ENCODE measurements around the gene SGCG.
"Not testable (repeated sequence)": the region's sequence is repeated elsewhere in the genome, so short reads cannot be mapped to it uniquely, and the experiment has no call there.

SGCG gene

DNA sequence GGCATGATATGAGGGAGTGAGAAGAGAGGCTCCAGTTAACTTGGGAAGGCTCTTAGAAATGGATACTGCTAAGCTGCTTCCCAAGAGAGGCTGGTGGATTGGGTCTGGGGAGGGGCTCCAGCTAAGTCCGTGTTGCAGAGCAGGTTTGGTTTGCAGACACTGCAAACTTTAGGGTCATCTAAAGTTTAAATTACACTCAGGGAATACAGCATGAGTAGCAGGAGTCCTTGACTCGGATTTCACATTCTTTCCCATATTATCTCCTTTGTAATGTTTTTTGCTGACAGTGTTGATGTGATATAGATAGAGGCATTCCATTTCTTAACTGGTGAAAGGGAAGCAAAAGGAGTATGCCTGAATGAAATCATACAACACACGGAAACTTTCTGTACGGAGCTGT lies 31.9 kb downstream of the SGCG start:
- no peak for DNase-seq

DNA sequence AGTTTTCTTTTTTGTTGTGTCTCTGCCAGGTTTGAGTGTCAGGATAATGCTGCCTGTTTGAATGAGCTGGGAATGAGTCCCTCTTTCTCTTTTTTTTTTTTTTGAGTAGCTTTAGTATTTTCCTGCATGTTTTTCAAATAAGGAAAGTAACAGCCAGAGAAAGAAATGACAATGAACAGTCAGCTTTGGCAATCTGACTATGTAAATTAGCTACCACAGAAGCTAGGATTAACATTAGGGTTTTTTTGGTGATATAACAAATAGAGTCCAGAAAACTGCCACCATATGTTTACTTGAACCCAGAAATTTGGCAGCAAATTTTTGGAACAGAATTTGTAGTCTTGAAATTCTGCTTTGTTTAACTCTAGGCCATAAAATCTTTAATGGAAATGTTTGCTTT lies 50.5 kb downstream of the SGCG start:
- DNase-seq = no peak

DNA sequence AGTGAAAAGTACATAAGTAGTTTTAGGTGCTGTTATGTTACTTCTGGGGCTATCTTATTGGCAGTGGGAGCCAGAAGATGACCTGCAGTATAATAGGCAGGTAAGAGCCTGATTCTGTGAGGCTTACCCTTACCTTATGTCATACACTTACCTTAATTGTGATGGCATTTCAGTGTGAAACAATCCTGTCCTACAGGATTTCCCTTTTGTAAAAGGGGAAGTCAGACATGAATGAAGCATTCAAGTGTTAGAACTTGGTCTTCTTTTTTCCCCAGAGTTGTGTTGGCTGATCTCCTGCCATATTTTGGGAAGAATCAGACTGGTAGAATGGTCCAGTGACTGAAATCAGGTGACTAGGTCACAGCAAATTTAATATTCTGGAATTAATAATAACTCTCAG lies 55.2 kb downstream of the SGCG start:
- DNase-seq = no peak

DNA sequence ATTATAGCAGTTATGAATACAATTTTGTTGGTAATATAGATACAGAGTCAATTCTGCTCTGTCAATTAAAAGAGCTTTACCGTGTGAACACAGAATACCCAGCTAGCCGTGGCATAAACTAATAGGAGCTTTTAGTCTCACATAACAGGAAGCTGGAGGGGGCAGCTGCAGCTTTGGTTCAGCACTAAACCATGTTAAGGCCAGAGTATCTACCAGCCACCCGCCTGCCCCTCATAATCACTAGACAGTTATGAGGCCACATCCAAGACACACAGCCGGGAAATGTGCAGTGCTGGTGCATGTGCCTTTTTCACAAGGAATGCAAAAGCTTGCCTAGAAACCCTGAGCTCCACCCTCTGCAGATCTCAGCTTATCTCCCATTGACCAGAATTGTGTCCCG lies 62.3 kb downstream of the SGCG start:
- DNase-seq = no peak

DNA sequence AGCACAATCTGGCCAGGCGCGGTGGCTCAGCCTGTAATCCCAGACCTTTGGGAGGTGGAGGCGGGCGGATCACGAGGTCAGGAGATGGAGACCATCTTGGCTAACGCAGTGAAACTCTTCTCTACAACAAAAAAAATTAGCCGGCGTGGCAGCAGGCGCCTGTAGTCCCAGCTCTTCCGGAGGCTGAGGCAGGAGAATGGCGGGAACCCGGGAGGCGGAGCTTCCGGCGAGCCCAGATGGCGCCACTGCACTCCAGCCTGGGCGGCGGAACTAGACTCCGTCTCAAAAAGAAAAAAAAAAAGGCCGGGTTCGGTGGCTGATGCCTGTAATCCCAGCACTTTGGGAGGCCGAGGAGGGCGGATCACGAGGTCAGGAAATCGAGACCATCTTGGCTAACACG lies 67.6 kb downstream of the SGCG start:
- DNase-seq = not testable (repeated sequence)

DNA sequence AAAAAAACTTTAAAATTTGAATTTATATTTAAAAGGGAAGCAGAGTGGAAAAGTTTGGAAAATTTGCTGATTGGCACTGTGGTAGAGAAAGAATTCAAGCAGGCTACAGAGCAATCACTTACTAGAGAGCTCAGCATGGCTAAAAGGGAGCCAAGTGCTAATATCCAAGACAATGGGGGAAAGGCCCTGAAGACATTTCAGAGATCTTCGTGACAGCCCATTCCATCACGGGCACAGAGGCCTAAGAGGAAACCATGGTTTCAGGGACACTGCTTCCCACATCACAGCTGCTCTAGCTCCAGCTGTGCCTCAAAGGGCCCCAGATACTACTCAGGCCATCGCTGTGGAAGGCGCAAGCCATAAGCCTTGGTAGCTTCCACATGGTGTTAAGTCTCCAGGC lies 73.7 kb downstream of the SGCG start:
- DNase-seq = no peak

DNA sequence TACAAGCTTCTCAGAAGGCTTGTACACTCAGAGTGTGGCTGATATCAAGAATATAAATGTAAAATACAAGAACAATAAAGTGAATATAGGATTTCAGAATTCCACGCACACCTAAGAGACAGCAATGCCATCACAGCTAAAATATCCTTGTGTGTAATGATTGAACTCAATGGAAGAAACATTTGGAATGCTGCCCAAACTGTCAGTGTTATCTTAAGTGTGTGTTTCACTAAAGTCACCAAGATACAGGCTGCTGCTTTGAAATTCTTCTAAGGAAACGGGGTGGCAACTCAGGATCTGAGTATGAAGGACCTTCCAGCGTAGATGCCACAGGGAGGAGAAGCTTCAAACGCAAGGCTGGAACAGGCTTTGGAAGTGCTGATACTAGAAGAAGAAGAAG lies 86.8 kb downstream of the SGCG start:
- DNase-seq = no peak

DNA sequence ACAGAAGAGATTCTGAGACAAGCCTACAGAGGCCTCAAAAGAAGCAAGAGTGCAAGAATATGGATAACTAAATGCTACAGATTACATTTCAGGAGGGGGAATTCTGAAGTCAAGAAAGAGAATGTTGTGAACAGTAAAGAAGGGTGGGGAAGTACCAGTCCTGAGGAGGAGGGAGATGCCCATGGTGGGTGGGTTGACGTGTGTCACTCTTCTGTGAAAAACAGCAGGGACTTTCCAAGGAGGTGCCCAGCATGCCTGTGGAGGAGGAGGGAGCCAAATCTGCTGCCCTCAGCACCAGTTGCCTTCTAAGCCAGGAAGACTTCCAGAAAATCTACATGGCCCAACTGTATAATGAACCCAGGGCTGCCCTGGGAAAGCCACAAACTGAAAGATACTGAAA lies 87.7 kb downstream of the SGCG start:
- DNase-seq = no peak

DNA sequence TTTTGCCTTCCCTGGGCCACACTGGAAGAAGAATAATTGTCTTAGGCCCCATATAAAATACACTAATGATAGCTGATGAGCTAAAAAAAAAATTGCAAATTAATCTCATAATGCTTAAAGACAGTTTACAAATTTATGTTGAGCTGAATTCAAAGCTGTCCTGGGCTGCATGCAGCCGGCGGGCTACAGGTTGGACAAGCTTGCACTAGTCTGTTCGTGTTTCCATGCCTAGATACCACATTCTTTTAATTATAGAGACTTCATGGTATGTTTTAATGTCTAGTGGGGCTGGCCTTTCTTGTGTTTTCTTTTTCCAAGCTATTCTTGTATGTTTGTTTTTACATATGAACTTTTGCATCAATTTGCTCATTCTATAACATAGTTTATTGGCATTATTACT lies 90.6 kb downstream of the SGCG start:
- no peak for DNase-seq

DNA sequence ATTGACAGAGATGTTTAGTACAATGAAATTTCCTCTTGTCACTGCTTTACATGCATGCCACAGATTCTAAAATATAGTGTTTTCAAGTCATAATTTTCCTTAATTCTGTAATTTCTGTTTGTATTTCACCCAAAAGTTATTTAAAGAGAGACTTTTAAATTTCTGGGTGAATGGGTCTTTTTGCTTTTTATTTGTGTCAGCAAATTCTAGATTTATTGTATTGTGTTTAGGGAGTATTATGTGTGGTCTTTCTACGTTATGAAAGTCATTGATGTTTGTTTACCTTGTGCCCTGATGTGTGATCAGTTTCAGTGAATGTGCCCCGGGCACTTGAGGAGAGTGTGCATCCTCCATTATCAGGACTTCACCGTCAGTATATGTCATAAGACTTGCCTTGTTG lies 92.7 kb downstream of the SGCG start:
- no peak for DNase-seq

DNA sequence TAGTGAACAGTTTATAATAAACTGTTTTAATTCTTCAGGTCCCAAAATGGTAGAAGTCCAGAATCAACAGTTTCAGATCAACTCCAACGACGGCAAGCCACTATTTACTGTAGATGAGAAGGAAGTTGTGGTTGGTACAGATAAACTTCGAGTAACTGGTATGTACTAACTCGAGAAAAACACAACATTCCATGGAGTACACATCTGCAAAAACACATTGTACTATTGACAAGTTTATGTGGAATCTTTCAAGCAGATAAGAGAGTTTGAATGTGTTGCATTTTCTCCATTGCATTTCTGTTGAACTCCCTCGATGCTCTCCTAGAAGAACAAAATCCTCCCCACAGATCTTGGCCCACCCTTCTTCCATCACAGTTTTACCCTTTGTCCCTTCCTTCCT lies 98.5 kb downstream of the SGCG start:
- no peak for DNase-seq

DNA sequence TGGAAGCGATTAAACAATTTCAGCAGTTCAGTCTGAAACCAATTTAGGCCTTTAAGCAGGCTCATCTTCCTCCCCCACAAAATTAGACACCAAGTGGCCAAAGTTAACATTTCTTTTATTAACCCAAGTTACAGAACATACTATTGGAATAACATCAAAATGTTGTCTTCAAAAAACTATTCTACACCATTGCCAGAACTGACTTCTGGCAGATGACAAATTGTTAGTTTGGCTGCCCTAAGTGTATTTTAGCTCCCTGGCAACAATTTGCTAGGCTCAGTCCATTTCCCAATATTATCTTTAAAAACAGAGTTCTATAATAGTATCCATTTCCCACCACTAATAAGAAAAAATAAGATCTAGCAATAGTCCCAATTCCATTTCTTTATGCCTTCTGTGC lies 107.8 kb downstream of the SGCG start:
- DNase-seq = no peak

DNA sequence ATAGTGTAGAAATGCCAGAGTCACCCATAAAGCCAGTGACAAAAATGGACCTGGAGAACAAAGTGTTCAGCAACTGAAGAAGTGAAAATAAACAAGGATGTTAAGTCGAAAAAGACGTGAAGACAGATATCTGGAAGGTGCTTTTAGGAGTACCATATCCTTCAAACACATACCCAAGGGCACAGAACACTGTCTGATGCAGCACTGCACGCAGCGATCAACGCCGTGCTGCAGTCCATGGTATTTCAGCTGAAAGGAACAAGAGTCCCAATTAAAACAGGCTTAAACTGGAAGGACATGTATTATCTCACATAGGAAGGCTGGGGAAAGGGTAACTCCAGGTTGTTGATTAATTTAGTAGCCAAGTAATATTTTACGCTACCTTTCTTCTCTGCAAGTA lies 108.2 kb downstream of the SGCG start:
- no peak for DNase-seq

DNA sequence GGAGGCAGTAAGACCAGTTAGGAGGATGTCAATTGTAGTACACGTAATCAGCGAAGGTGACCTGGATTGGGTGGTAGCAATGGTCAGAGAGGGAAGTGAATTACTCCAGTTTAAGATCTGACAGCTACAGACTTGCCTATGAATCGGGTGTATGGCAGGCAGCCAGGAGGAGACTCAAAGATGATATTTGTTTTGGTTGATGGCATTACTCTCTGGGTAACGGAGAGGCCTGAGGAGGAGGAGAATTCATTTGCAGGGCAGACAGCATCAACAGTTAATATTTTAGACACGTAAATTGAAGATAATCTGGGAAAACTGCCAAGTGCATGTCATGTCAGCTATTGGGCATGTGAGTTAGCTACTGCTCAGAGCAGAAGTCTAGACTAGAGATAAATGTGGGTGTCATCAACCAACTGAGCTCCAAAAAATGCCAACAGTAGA lies 109.2 kb downstream of the SGCG start:
- no peak for DNase-seq

DNA sequence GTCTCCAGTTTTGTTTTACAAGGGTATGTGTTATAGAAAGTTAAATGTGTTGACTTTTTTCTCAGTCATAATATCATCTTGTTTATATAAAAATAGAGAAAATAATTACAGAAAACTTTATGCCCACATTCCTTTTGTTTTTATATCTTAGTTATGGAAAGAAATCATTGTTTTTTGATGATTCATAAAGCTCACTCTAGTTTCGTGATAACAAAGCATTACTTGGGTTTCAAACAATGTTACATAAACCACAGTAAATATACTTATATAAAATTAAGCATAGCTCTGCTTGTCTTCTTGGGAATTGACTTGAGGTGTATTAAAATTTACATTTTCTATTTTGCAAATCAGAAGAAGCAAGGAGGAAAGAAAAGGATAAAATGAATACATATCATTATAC lies 111.8 kb downstream of the SGCG start:
- DNase-seq = no peak

DNA sequence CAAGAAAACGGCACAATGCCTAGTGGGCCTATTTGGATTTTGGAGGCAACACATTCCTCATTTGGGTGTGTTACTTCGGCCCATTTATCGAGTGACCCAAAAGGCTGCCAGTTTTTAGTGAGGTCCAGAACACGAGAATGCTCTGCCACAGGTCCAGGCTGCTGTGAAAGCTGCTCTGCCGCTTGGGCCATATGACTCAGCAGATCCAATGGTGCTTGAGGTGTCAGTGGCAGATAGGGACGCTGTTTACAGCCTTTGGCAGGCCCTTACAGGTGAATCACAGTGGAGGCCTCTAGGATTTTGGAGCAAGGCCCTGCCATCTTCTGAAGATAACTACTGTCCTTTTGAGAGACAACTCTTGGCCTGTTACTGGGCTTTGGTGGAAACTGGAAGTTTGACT lies 134.1 kb downstream of the SGCG start:
- DNase-seq = not testable (repeated sequence)

DNA sequence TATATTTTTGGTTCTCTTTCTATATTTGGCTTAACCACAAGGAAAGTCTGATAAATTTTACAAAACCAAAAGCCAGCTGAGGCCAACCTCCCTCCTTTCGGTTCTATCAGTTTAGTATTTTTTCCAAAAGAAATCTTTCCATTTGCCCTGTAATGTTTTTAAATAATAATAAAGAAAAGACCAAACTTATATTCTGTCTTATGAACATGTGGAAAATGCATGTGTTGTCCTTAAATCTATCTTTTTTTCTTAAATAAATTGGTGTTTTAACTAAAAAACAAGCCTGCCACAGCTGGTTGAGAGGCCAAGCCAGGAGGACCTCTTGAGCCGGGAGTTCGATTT lies 139.1 kb downstream of the SGCG start:
- no peak for DNase-seq

DNA sequence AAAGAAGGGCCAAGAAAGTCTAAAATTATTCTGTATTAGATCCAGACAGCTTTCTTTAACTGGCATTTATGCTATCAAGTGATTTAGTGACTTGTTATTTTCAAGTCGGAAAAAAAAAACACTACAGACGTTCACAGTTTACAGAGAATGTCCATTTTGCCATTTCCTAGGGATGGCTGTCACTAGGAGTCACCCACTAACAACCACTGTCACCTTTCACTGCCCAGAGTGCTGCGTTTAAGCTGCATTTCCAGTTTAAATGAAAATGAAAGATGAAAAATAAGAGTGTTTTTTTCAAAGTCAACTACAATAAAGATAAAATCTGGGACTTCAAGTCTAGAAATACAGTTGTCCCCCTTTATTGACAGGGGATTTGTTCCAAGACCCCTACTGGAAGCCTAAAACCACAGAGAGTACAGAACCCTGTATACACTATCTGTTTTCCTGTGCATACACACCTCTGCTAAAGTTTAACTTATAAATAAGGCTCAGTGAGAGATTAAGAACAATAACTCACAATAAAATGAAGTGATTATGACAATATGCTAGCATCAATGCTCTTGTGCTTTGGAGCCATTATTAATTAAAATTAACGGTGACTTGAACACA lies 140.3 kb downstream of the SGCG start:
- DNase-seq = no peak

DNA sequence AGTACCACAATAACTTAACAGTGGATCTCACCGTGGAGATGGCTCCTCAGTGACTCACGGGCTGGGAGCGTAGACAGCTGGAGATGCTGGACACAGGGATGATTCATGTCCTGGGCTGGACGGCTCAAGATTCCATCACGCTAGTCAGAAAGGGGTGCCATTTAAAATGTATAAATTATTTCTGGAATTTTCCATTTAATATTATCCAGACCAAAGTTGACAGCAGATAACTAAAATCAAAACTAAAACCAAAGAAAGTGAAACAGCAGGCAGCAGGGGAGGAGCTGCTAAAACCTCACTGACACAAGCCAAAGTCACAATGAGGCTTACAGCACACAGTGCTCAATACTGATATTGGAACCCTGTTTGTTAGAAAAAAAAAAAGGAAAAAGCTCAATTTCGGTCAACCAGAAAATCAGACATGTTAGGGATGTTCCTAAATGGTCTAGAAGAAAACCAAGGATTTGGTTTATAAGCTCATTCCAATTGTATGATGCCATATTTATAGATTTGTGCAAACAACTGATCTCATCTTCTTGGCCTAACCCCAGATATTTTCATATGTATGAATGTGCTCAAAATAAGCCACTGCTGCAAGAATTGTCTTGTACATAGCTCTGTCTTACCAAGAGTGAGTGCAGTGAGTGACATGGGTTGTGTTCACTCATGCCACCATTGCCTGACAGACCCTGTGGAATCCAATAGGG lies 140.9 kb downstream of the SGCG start:
- peak in 1 of 14 donors; percentile 8 for DNase-seq

DNA sequence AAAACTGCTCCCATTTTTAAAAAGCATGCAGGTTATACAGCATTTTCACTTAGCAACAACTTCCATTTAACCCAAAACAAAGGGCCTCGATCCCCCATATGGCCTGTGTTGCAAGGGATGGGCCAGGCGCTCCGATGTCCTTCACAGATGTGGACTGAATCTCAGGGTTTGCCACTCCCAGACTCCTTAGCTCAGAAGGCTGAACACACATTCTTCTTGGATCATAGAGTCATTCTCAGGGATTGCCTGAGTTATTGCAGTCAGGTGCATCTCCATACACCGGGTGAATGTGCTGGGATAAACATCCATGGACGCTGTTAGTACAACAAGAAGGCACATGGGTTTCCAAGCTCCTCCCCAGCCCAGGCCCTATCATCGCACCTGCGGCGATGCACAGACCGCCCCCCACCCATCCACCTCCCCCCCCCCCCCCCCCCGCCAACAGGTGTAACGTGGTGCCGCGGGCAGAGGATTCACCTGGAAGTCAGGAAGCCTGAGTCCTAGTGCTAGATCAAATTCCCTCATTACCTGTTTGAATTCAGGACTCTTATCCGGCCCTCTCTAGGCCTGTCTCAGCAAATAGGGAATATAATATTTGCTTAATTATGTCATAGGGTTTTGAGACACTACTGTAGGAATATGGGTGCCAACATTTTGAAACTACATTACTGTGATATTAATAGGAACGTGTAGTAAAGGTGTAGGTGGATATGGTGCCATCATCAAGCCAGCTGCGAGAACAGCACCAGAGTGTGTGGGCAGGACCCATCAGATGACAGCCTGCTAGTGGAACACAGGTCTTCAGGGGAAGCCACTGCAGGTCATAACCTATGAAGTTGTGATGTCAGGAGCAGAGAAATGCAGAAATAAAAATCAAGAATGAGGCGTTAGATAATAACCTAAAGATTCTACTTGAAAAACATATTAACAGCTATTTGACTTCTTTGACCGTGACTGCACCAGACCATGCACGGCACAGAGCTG lies 141.9 kb downstream of the SGCG start:
- DNase-seq = no peak

DNA sequence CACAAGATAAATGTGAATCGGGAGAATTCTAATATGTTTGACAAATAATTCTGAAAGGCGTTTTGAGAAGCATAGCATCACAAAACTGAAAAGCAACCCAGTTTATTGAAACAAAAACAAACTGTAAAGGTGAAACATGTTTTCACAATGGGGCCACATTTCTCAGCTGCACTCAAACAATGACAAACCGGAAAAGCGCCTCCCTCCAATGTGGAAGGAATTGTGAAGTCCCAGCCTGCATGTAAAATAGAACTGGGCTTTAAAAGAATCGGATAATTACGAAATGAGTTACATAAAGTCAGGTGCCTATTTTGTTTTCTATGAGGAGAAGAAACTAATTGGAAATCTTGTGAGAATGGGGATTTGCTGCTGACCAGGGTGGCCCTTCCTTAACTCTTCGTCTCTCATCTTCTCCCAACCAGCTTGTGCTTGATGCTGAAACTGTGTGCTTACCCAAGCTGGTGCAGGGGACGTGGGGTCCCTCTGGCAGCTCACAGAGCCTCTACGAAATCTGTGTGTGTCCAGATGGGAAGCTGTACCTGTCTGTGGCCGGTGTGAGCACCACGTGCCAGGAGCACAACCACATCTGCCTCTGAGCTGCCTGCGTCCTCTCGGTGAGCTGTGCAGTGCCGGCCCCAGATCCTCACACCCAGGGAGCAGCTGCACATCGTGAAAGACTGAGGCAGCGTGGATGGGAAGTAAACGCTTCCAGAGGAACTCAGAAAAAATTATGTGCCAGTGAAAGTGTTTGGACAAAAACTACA lies 143.3 kb downstream of the SGCG start:
- peak in 1 of 14 donors; percentile 18 for DNase-seq

DNA sequence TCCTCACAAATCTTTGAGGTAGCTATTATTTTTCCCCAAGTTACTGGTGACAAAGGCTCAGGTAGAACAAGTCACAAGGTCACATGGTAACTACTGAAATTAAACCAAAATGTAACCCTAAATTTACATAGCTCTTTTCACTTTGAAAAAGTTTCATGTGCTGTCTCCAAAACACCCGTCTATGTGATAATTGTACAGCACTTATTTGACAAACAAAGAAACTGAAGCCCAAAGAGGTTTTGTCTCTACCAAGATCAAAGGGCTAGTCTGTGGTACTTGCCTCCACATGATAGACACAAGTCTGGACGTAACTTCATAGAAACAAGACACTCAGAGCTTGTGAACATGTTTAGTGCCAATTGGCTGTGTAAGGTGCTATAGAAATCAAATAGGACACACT lies 144.4 kb downstream of the SGCG start:
- DNase-seq = no peak

DNA sequence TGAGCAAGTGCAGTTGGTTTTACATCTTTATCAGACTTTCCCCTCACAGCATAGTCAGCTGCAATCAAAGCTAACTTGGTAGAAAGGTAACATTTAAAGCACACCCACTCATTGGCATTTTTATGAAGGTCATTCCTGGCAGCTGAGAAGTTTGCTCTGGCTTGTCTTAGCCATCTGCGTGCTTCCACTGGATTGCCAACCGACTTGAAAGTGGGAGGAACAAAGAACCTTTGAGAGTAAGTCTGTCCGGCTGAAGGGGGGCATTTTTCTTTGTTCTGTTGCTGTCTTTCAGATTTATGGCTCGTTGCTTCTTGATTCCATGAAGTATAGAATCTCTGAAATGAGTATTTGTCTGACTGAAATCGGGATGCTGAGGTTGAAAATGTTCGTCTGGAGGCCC lies 149.6 kb downstream of the SGCG start:
- no peak for DNase-seq
